Tibial artery (tissue), 4 donors: Measurements from ENCODE around the gene PI4K2B.
"Not testable (repeated sequence)": the region's sequence is repeated elsewhere in the genome, so short reads cannot be mapped to it uniquely, and the experiment has no call there.

Experiments
- DNase-seq, 2 donors: peaks; one replicate each; pipeline ENCODE4 v3.0.0-alpha.2; 2019
- H3K27ac ChIP-seq, 2 donors: fragments of 200-600 bp; sonication (generic) in 1 of 2; 1 replicate in 1 of 2; 2 replicates in 1 of 2; pipeline ENCODE4 v1.5.1; 2018 to 2019; ENCODE audit warnings: mild to moderate bottlenecking in 1 of 2
- H3K27me3 ChIP-seq, 2 donors: fragments of 200-600 bp; sonication (generic) in 1 of 2; one replicate each; pipeline versions ENCODE4 v1.5.1 to v1.6.0; 2016 to 2019
- H3K36me3 ChIP-seq, 3 donors: fragments of 200-600 bp; sonication (generic) in 2 of 3; one replicate each; pipeline ENCODE4 v1.5.1; 2016 to 2019; ENCODE audit warnings: mild to moderate bottlenecking in 2 of 3
- H3K4me1 ChIP-seq, 4 donors: fragments of 200-600 bp; sonication (generic) in 2 of 4; 1 replicate in 3 of 4; 2 replicates in 1 of 4; pipeline ENCODE4 v1.5.1; 2016 to 2019
- H3K4me3 ChIP-seq, 2 donors: fragments of 200-600 bp; sonication (generic) in 1 of 2; 1 replicate in 1 of 2; 2 replicates in 1 of 2; pipeline ENCODE4 v1.5.1; 2018 to 2019; ENCODE audit warnings: mild to moderate bottlenecking in 2 of 2
- H3K9me3 ChIP-seq, 3 donors: fragments of 200-600 bp; sonication (generic) in 1 of 3; one replicate each; pipeline ENCODE4 v1.5.1; 2016 to 2019
- CTCF ChIP-seq, 2 experiments: fragments of 200-600 bp in 1 of 2; fragments of 450-650 bp in 1 of 2; IDR thresholded peaks; one replicate each; pipeline ENCODE4 v1.5.1; 2017 to 2019; ENCODE audit warnings: antibody characterized with exemption in 2 of 2, mild to moderate bottlenecking in 1 of 2, moderate library complexity in 1 of 2
- intact Hi-C: fragments of 100-400 bp; cut with DNase I; formaldehyde crosslinking; loops from one replicate; pipeline ENCODE4 v1.15.0; 2023; ENCODE audit warnings: low total_unique reads

The PI4K2B gene

GRCh38 chr4:25246680-25247611 lies 13.1 kb downstream of the PI4K2B start:
- no peak overlapping the region for H3K27ac ChIP-seq
- no peak for DNase-seq
- TF ChIP-seq CTCF (IDR thresholded peaks at IDR 0.05) = no peak
- no peaks in the 10 kb centered on the region for H3K36me3 ChIP-seq
- intact Hi-C loops = no loop called here
- H3K9me3 ChIP-seq = no peaks in the 10 kb centered on the region
- peaks cover 0 to 1% (median 0%) of the 10 kb centered on the region in 4 donors for H3K4me1 ChIP-seq
- H3K27me3 ChIP-seq = no peaks in the 10 kb centered on the region
- no peak overlapping the region for H3K4me3 ChIP-seq

GRCh38 chr4:25248875-25249274 lies 15.0 kb downstream of the PI4K2B start:
- H3K36me3 ChIP-seq, H3K27ac ChIP-seq, H3K4me3 ChIP-seq, H3K9me3 ChIP-seq, H3K27me3 ChIP-seq, DNase-seq, intact Hi-C loops: not testable (repeated sequence)
- H3K4me1 ChIP-seq = peaks cover 0 to 16% (median 3%) of the 10 kb centered on the region in 4 donors

GRCh38 chr4:25249494-25249893 lies 15.7 kb downstream of the PI4K2B start:
- H3K27me3 ChIP-seq, H3K9me3 ChIP-seq, intact Hi-C loops, H3K27ac ChIP-seq, H3K36me3 ChIP-seq, DNase-seq, H3K4me3 ChIP-seq: not testable (repeated sequence)
- peaks cover 0 to 16% (median 3%) of the 10 kb centered on the region in 4 donors for H3K4me1 ChIP-seq

- no peaks in the 10 kb centered on the region for H3K9me3 ChIP-seq
- TF ChIP-seq CTCF (IDR thresholded peaks at IDR 0.05) = no peak
- H3K36me3 ChIP-seq = peaks cover 18 to 24% (median 22%) of the 10 kb centered on the region in 3 donors
- peaks cover 0 to 16% (median 3%) of the 10 kb centered on the region in 4 donors for H3K4me1 ChIP-seq
- DNase-seq = no peak
- no peaks in the 10 kb centered on the region for H3K27me3 ChIP-seq
- no peak overlapping the region for H3K27ac ChIP-seq
- no peak overlapping the region for H3K4me3 ChIP-seq
- intact Hi-C loops = no loop called here
Observed at GRCh38 chr4:25252230-25253070, 18.6 kb downstream of the PI4K2B start.

- intact Hi-C loops = no loop called here
- H3K4me3 ChIP-seq = no peak overlapping the region
- H3K27me3 ChIP-seq = no peaks in the 10 kb centered on the region
- DNase-seq = no peak
- H3K4me1 ChIP-seq = peaks cover 0 to 16% (median 3%) of the 10 kb centered on the region in 4 donors
- peaks cover 18 to 24% (median 22%) of the 10 kb centered on the region in 3 donors for H3K36me3 ChIP-seq
- no peak for TF ChIP-seq CTCF (IDR thresholded peaks at IDR 0.05)
- no peaks in the 10 kb centered on the region for H3K9me3 ChIP-seq
- H3K27ac ChIP-seq = no peak overlapping the region
Observed at GRCh38 chr4:25253071-25253445, 19.2 kb downstream of the PI4K2B start.

- H3K27me3 ChIP-seq, H3K4me3 ChIP-seq, H3K27ac ChIP-seq, intact Hi-C loops, DNase-seq, H3K9me3 ChIP-seq: not testable (repeated sequence)
- peaks cover 18 to 24% (median 22%) of the 10 kb centered on the region in 3 donors for H3K36me3 ChIP-seq
- H3K4me1 ChIP-seq = peaks cover 0 to 16% (median 3%) of the 10 kb centered on the region in 4 donors
Observed at GRCh38 chr4:25253786-25254185, 20.0 kb downstream of the PI4K2B start.
